Measurements from ENCODE around the gene CCDC177. TPM values are rescaled to one million over a fixed set of nuclear protein-coding genes. Genes with fewer than 3 reads are reported as not detected.

CCDC177 gene
- total and polyA plus RNA-seq, 7 donors, result not detected

- H3K4me3 ChIP-seq, result peak overlapping the region; percentile 83
- H3K4me1 ChIP-seq, result peaks cover 53% of the 10 kb centered on the region
- WGBS, 3 donors, result 0 to 2% (median 1%) methylated on average over 44 to 47 of the region's 47 CpGs
- ATAC-seq (peak in 3 of 4 donors; percentile 20 to 43 (median 30)), DNase-seq (peak; percentile 37 to 57)
- H3K27ac ChIP-seq, result peak overlapping the region; percentile 97
- H3K9me3 ChIP-seq, result no peaks in the 10 kb centered on the region
- intact Hi-C loops (cut with DNase I), result loop anchor here in 1 of 2 donors (5.0 kb wide), 2 partner anchors 35 to 100 kb away; no protein-coding TSS in a partner anchor
- TF ChIP-seq CTCF (IDR thresholded peaks at IDR 0.05), result no peak
- H3K27me3 ChIP-seq (ENCODE audit: insufficient read depth in 3 of 3, low read length in 2 of 3), result no peaks in the 10 kb centered on the region
- H3K36me3 ChIP-seq (ENCODE audit: insufficient read depth in 1 of 2, low read depth in 1 of 2), result peaks cover 0 to 2% of the 10 kb centered on the region in 2 donors
Measured at GRCh38 chr14:69612014-69612782, 37.5 kb upstream of the CCDC177 start.

GRCh38 chr14:69611172-69612013, 36.7 kb upstream of the CCDC177 start, which contains the start of gene SUSD6:
Gene SUSD6, plus strand, starts transcription at chr14:69611596. Its CDS starts 46,997 bp downstream, at chr14:69658593.
- no peak for TF ChIP-seq CTCF (IDR thresholded peaks at IDR 0.05)
- H3K4me1 ChIP-seq, result peaks cover 45% of the 10 kb centered on the region
- H3K36me3 ChIP-seq (ENCODE audit: insufficient read depth in 1 of 2, low read depth in 1 of 2), result peaks cover 0 to 2% of the 10 kb centered on the region in 2 donors
- 0 to 1% (median 0%) methylated on average over 41 to 105 of the region's 105 CpGs for WGBS, 3 donors
- peak within 1 kb of the TSS; percentile 83 for H3K4me3 ChIP-seq
- no peaks in the 10 kb centered on the region for H3K27me3 ChIP-seq (ENCODE audit: insufficient read depth in 3 of 3, low read length in 2 of 3)
- DNase-seq (peak; percentile 92 to 95), ATAC-seq (peak; percentile 87 to 92 (median 91))
- H3K27ac ChIP-seq, result peak within 1 kb of the TSS; percentile 97
- no peaks in the 10 kb centered on the region for H3K9me3 ChIP-seq
- intact Hi-C loops (cut with DNase I), result loop anchor here in 1 of 2 donors (5.0 kb wide), 2 partner anchors 36 to 101 kb away; no protein-coding TSS in a partner anchor

- WGBS, 3 donors, result 6 to 10% (median 9%) methylated on average over 8 of the region's 8 CpGs
- H3K4me3 ChIP-seq, result peak overlapping the region; percentile 83
- peak in 1 of 4 donors; percentile 16 for ATAC-seq
- peak overlapping the region; percentile 97 for H3K27ac ChIP-seq
- no peaks in the 10 kb centered on the region for H3K9me3 ChIP-seq
- H3K4me1 ChIP-seq, result peaks cover 39% of the 10 kb centered on the region
- TF ChIP-seq CTCF (IDR thresholded peaks at IDR 0.05), result no peak
- intact Hi-C loops (cut with DNase I), result loop anchor here in 1 of 2 donors (5.0 kb wide), 2 partner anchors 36 to 101 kb away; no protein-coding TSS in a partner anchor
- no peaks in the 10 kb centered on the region for H3K27me3 ChIP-seq (ENCODE audit: insufficient read depth in 3 of 3, low read length in 2 of 3)
- peaks cover 0 to 2% of the 10 kb centered on the region in 2 donors for H3K36me3 ChIP-seq (ENCODE audit: insufficient read depth in 1 of 2, low read depth in 1 of 2)
- DNase-seq, result no peak
Measured at GRCh38 chr14:69610874-69611171, 36.2 kb upstream of the CCDC177 start.

- Histone ChIP-seq H3K4me3 (peak overlapping the region; percentile 83), H3K9me3 (no peaks in the 10 kb centered on the region), H3K27ac (peak overlapping the region; percentile 97), H3K4me1 (peaks cover 36% of the 10 kb centered on the region), H3K27me3 (ENCODE audit: insufficient read depth in 3 of 3, low read length in 2 of 3) (no peaks in the 10 kb centered on the region), H3K36me3 (ENCODE audit: insufficient read depth in 1 of 2, low read depth in 1 of 2) (peaks cover 0 to 2% of the 10 kb centered on the region in 2 donors)
- intact Hi-C loops (cut with DNase I), result loop anchor here in 1 of 2 donors (5.0 kb wide), 2 partner anchors 37 to 102 kb away; no protein-coding TSS in a partner anchor
- WGBS, 3 donors, result 54 to 63% (median 54%) methylated on average over 8 of the region's 8 CpGs
- DNase-seq (no peak), ATAC-seq (no peak)
- no peak for TF ChIP-seq CTCF (IDR thresholded peaks at IDR 0.05)
Measured at GRCh38 chr14:69610020-69610873, 35.6 kb upstream of the CCDC177 start.
